ENCODE results near the gene SLC4A4. TPM values are rescaled to one million over a fixed set of nuclear protein-coding genes. Genes with fewer than 3 reads are reported as not detected.

Gene SLC4A4
- total RNA-seq (2022; extraction: Qiagen RNA extraction), result 0.97 to 1.7 TPM (median 1.3 TPM) in 5 replicates

GRCh38 chr4:71338846-71339593 is at the start of gene SLC4A4:
TSS of gene SLC4A4 (plus strand) at chr4:71339020.

Measured in A549 treated with dexamethasone at 1 μM for 4 hours (cell line).